K562 (cell line): ENCODE data around the gene EPN2. TPM values are rescaled to one million over a fixed set of nuclear protein-coding genes. Genes with fewer than 3 reads are reported as not detected.

Source experiments
- ATAC-seq: fragments of 200-7000 bp; cut with Tn5 transposase; 3 replicates; pipeline ENCODE4 v1.9.1; 2020; ENCODE audit warnings: moderate library complexity
- BruUV-seq: library from RNA; stranded (reverse); fragments of 400-500 nt; replicated peaks from 2 replicates; lab custom pipeline; 2021; lab: Mats Ljungman, UMichigan
- CTCF ChIA-PET: fragments of 300-600 bp; formaldehyde crosslinking; extraction: SDS; loops from one replicate; lab custom pipeline; 2021; ENCODE audit warnings: low intra/inter-chr PET ratio; lab: Yijun Ruan, JAX
- POLR2A ChIA-PET: fragments of 300-600, 350-650 bp; sonication (Branson Sonifier 250); formaldehyde crosslinking; extraction: SDS; loops from one replicate; lab custom pipeline; 2021; ENCODE audit warnings: antibody characterized with exemption, inconsistent platforms; lab: Yijun Ruan, JAX
- DNase-seq, 4 experiments: peaks; one replicate each; pipeline versions ENCODE4 v3.0.0 to v3.0.0-alpha.2; 2011 to 2018; ENCODE audit warnings: low spot score in 3 of 4, mixed read lengths in 3 of 4; ENCODE audit errors: extremely low read depth in 1 of 4
- FAIRE-seq: peaks from 2 replicates; lab custom pipeline; 2011; peaks lifted over from hg19 to GRCh38; lab: Jason Lieb, UNC
- H2AFZ ChIP-seq: 2 replicates; pipeline ENCODE4 v1.6.0; 2011; ENCODE audit warnings: low read depth, low read length, control low read depth, inconsistent platforms
- H3K27ac ChIP-seq: fragments of 200-600 bp; 3 replicates; pipeline ENCODE4 v1.8.0; 2011; ENCODE audit warnings: low read depth, mild to moderate bottlenecking, control low read depth, inconsistent platforms, low read length, moderate library complexity, mixed read lengths; ENCODE audit errors: extremely low read depth
- H3K27me3 ChIP-seq, 2 experiments: fragments of 300-600 bp in 1 of 2; 2 replicates in 1 of 2; 3 replicates in 1 of 2; pipeline versions ENCODE4 v1.6.0 to v1.8.0; 2011; ENCODE audit warnings: inconsistent platforms in 2 of 2, low read length in 2 of 2, mild to moderate bottlenecking in 1 of 2, mixed read lengths in 1 of 2, moderate library complexity in 1 of 2; ENCODE audit not compliant: control insufficient read depth in 2 of 2, insufficient read depth in 2 of 2
- H3K36me3 ChIP-seq: fragments of 300-600 bp; 3 replicates; pipeline ENCODE4 v1.8.0; 2011; ENCODE audit warnings: mild to moderate bottlenecking, low read length, inconsistent platforms; ENCODE audit not compliant: control insufficient read depth, insufficient read depth
- H3K4me1 ChIP-seq, 2 experiments: fragments of 200-600 bp in 1 of 2; replicated peaks in 1 of 2; 2 replicates in 1 of 2; 3 replicates in 1 of 2; pipeline versions ENCODE4 v1.5.1 to v1.8.0; 2011; ENCODE audit warnings: inconsistent platforms in 2 of 2, low read length in 2 of 2, mild to moderate bottlenecking in 1 of 2, mixed read lengths in 1 of 2, moderate library complexity in 1 of 2; ENCODE audit not compliant: control insufficient read depth in 2 of 2, insufficient read depth in 2 of 2
- H3K4me2 ChIP-seq: 2 replicates; pipeline ENCODE4 v1.6.1; 2011; ENCODE audit warnings: low read length, control low read depth, inconsistent platforms, mixed read lengths; ENCODE audit not compliant: insufficient read depth
- H3K4me3 ChIP-seq: fragments of 200-600 bp; sonication (generic), shearing (Covaris generic); 2 replicates; pipeline ENCODE4 v1.5.1; 2016; ENCODE audit warnings: control low read depth, inconsistent platforms
- H3K79me2 ChIP-seq: fragments of 200-600 bp; 3 replicates; pipeline ENCODE4 v1.8.0; 2011; ENCODE audit warnings: low read length, inconsistent platforms; ENCODE audit not compliant: control insufficient read depth, insufficient read depth
- H3K9ac ChIP-seq, 2 experiments: 2 replicates each; pipeline versions ENCODE4 v1.6.0 to v1.6.1; 2011; ENCODE audit warnings: low read depth in 2 of 2, low read length in 2 of 2, control low read depth in 1 of 2, inconsistent platforms in 1 of 2, mild to moderate bottlenecking in 1 of 2, mixed read lengths in 1 of 2; ENCODE audit not compliant: insufficient read depth in 1 of 2
- H3K9me1 ChIP-seq: one replicate; pipeline ENCODE4 v1.6.0; 2011; ENCODE audit warnings: inconsistent platforms, mild to moderate bottlenecking, low read length, moderate library complexity; ENCODE audit not compliant: control insufficient read depth, insufficient read depth
- H3K9me3 ChIP-seq: replicated peaks from 2 replicates; pipeline ENCODE4 v1.5.1; 2011; ENCODE audit warnings: low read depth, low read length, inconsistent platforms; ENCODE audit not compliant: control insufficient read depth, insufficient read depth
- H4K20me1 ChIP-seq: replicated peaks from 2 replicates; pipeline ENCODE4 v1.6.1; 2011; ENCODE audit warnings: low read length, inconsistent platforms, mixed read lengths; ENCODE audit not compliant: control insufficient read depth, insufficient read depth
- C11orf30 ChIP-seq: fragments of 450-650 bp; IDR thresholded peaks from 2 replicates; pipeline ENCODE4 v1.6.1; 2016; ENCODE audit warnings: low read depth, mild to moderate bottlenecking
- ESRRA ChIP-seq: fragments of 450-650 bp; IDR thresholded peaks from 2 replicates; pipeline ENCODE4 v1.6.1; 2014; ENCODE audit warnings: low read depth, mild to moderate bottlenecking, moderate library complexity, borderline replicate concordance
- WGBS: fragments of 100-300 bp; shearing (Covaris generic); methylation state at CpG from one replicate; pipeline ENCODE4 v1.1.6; 2016; ENCODE audit warnings: low coverage, mixed read lengths; ENCODE audit not compliant: insufficient coverage; ENCODE audit errors: missing lambda C conversion rate; 5-methylcytosine and 5-hydroxymethylcytosine counted together
- in situ Hi-C: fragments of 300-500 bp; cut with MboI; formaldehyde crosslinking; loops from 4 replicates; pipeline ENCODE4 v1.15.0; 2018; ENCODE audit warnings: inconsistent platforms, mixed read lengths
- intact Hi-C: fragments of 100-400 bp; cut with micrococcal nuclease; formaldehyde crosslinking; loops from 2 replicates; pipeline ENCODE4 v1.14.2; 2022
- polyA plus RNA-seq, 8 experiments: library from polyadenylated mRNA; depleted of rRNA in 4 of 8; stranded (reverse) in 5 of 8; unstranded in 3 of 8; fragments of >200 nt; fragmentation: Nextera tagmentation in 2 of 8; fragmentation: Illumina TruSeq in 1 of 8; extraction: Ambion mirVana in 2 of 8; extraction: Trizol in 1 of 8; gene quantifications; 2 replicates each; pipeline versions ENCODE4 v1.2.1 to v1.2.3, GENCODE V29; 2011 to 2014; ENCODE audit warnings: inconsistent platforms in 1 of 8, missing spikeins in 1 of 8
- total RNA-seq, 7 experiments: library from RNA; depleted of rRNA in 6 of 7; stranded (reverse); fragments of >200 nt in 6 of 7; fragmentation: Illumina TruSeq in 2 of 7; extraction: Trizol in 2 of 7; gene quantifications; 2 replicates each; pipeline versions ENCODE4 v1.2.1 to v1.2.3, GENCODE V29; 2011 to 2021; ENCODE audit warnings: low replicate concordance in 1 of 7

The EPN2 gene
- total and polyA plus RNA-seq, 9 of the 15 experiments (the other 6 are each of a cell fraction or from before 2014, with no cell fraction given) = 1.0 to 12.9 (median 8.9) TPM

- ChIA-PET POLR2A (no interaction called here), CTCF (no interaction called here)
- intact Hi-C loops = no loop called here
- no peaks in the 10 kb centered on the region for H3K9me1 ChIP-seq
- H3K79me2 ChIP-seq = no peaks in the 10 kb centered on the region
- H2AFZ ChIP-seq = no peak overlapping the region
- no peak for ATAC-seq
- no peak for FAIRE-seq
- H3K36me3 ChIP-seq = peaks cover 6% of the 10 kb centered on the region; the same call in 1 of the 3 replicates
- H3K4me2 ChIP-seq = no peak overlapping the region
- WGBS = 58% methylated on average over 3 of the region's 3 CpGs
- H4K20me1 ChIP-seq = no peaks in the 10 kb centered on the region; the same call in 1 of the 2 replicates
- peaks cover 0 to 10% of the 10 kb centered on the region in 2 experiments; a peak in 2 of 5 replicates for H3K4me1 ChIP-seq
- H3K4me3 ChIP-seq = no peak overlapping the region
- in situ Hi-C loops = no loop called here
- no peaks in the 10 kb centered on the region for H3K9me3 ChIP-seq
- DNase-seq = no peak
- no TSS peak for BruUV-seq
- H3K9ac ChIP-seq = no peak overlapping the region
- TF ChIP-seq ESRRA = no peak
- TF ChIP-seq C11orf30 = 0 out of 2 replicates have a peak, but pooled peaks have one; percentile 7
- no peak overlapping the region for H3K27ac ChIP-seq
- no peaks in the 10 kb centered on the region for H3K27me3 ChIP-seq
These were observed 47.1 kb downstream of the EPN2 start for GRCh38 chr17:19284005-19284959.
